SK-N-DZ (cell line): ENCODE measurements around the gene TOLLIP.

Source experiments
- DNase-seq: peaks from one replicate; pipeline ENCODE4 v3.0.0-alpha.2; 2015; ENCODE audit warnings: low spot score

The TOLLIP gene

GRCh38 chr11:1232883-1233321 lies 76.5 kb downstream of the TOLLIP start:
- DNase-seq = no peak

DNA sequence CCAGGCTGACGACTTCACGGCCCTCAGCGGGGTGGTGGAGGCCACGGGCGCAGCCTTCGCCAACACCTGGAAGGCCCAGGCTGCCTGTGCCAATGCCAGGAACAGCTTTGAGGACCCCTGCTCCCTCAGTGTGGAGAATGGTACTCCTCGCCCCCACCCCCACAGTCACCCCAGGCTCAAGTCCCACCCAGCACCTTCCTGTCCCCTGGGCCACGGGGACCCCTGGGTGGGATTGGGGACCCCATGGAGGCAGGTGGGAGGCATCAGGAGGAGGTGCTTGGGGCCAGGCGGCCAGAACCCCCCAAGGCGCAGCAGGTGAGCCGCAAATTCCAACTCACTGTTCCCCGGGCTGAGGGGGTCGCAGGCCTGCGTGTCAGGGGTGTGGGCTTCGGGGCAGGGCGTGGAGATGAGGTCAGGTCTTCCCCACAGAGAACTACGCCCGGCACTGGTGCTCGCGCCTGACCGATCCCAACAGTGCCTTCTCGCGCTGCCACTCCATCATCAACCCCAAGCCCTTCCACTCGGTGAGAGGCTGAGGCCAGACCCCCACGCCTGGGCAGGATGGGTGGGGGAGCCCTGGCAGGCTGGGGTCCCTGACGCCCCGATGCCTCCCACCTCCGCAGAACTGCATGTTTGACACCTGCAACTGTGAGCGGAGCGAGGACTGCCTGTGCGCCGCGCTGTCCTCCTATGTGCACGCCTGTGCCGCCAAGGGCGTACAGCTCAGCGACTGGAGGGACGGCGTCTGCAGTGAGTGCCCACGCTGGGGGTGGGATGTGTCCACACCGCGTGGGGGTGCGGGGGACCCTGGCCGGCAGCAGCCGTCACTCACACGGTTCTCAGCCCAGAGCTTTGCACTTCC lies 77.2 kb downstream of the TOLLIP start:
- no peak for DNase-seq

DNA sequence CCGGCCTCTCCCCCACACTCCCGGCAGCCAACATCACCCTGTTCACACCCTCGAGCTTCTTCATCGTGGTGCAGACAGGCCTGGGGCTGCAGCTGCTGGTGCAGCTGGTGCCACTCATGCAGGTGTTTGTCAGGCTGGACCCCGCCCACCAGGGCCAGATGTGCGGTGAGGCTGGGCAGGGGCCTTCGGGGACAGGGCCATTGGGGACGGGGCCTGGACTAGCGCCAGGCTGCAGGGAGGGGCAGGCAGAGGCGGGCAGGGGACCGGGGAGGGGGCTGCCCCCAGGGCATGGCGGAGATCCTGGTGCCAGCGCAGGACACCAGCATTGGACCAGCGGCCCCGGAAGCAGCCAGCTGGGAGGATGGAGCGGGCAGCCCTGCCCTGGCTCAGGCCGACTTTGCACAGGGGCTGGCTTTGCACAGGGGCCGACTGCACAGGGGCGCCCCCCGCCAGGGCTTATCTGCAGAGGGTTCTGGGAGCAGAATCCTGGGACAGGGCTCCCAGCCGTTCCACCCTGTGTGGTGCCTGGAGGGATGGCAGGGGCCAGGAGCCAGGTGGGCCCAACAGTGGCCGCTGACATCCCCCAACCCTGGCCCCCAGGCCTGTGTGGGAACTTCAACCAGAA lies 77.9 kb downstream of the TOLLIP start:
- no peak for DNase-seq

GRCh38 chr11:1230456-1231395 lies 78.7 kb downstream of the TOLLIP start:
- DNase-seq = no peak

- DNase-seq = no peak
Observed at GRCh38 chr11:1230121-1230455, 79.3 kb downstream of the TOLLIP start.

- no peak for DNase-seq
Observed at GRCh38 chr11:1229471-1230120, 79.8 kb downstream of the TOLLIP start.

DNA sequence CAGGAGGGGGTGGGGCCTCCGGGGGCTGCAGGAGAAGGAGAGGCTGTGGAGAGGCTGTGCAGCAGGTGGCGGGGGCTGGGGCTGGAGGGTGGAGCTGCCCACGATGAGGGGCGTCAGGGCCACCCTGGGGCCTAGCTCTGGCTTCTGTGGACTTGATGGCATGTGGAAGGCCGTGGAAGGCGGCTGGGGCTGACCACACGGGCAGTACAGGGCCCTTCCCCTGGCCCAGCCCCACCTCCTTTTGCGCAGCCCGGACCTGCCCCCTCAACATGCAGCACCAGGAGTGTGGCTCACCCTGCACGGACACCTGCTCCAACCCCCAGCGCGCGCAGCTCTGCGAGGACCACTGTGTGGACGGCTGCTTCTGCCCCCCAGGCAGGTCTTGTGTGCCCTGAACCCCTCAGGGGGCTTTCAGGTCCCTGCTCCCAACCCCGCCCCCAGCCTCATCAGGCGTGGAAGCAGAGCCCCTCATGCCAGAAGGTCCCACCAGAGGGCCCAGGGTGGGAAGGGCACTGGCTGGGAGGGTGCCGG lies 80.4 kb downstream of the TOLLIP start:
- no peak for DNase-seq

DNA sequence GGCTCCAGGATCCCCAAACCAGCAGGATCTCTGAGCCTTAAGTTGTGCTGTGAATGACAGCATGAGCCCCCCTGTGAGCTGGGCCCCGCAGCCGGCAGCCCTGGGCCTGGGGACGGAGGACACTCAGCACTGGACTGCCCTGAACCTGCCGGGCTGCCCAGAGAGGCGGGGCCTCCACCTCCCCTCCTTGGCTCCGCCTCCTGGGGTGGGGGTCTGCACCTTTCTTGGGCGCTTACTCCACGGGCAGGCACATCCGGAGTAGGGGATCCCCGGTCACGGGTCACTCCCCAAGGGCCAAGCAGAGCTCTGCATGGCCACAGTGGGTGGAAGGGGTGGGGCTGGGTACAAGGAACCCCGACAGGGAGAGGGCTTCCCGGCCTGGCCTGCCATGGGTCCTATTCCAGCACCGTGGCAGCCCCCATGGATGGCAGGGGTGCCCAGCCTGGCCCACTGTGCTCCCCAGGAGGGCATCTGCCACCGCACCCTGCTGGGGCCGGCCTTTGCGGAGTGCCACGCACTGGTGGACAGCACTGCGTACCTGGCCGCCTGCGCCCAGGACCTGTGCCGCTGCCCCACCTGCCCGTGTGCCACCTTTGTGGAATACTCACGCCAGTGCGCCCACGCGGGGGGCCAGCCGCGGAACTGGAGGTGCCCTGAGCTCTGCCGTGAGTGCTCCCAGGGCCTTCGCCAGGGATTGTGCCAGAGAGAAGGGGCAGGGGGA lies 81.2 kb downstream of the TOLLIP start:
- no peak for DNase-seq

- no peak for DNase-seq
Observed at GRCh38 chr11:1227551-1228100, 81.8 kb downstream of the TOLLIP start.

GRCh38 chr11:1226986-1227550 lies 82.4 kb downstream of the TOLLIP start:
- peak; percentile 44 for DNase-seq

DNA sequence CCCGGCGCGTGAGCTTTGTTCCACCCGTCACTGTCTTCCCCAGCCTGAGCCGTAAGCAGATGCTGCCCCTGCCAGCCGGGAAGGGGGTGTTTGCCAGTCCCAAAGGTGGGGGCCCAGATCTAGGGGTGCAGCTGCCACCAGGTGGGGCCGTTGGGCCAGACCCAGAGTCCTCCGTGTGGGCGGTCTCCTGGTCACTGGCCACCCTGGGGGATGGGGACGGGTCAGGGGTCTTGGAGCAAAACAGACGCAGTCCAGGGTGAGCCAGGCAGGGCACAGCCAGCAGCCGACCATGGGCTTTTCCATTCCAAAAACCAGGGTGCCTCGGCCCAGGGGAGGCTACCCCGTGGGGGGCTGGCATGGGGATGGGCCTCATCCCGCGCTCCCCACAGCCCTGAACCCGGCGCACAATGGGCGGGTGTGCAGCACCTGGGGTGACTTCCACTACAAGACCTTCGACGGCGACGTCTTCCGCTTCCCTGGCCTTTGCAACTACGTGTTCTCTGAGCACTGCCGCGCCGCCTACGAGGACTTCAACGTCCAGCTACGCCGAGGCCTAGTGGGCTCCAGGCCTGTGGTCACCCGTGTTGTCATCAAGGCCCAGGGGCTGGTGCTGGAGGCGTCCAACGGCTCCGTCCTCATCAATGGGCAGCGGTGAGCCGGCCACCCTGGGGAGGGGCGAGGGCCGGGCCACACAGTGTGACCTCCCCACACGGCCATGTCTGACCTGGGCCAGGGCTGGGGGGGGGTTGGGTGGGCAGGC lies 83.0 kb downstream of the TOLLIP start:
- DNase-seq = no peak

GRCh38 chr11:1225386-1226225 lies 83.8 kb downstream of the TOLLIP start:
- no peak for DNase-seq

GRCh38 chr11:1224491-1225385 lies 84.7 kb downstream of the TOLLIP start:
- no peak for DNase-seq
